Hematopoietic multipotent progenitor cell treated with erythropoietin and hydrocortisone succinate and interleukin-3 and kit ligand, for 4 days (in vitro differentiated cells): ENCODE measurements around the gene TTLL3.
"Not testable (repeated sequence)": the region's sequence is repeated elsewhere in the genome, so short reads cannot be mapped to it uniquely, and the experiment has no call there.

Source experiments
- DNase-seq: peaks from one replicate; pipeline ENCODE4 v3.0.0-alpha.2; 2015

The TTLL3 gene

GRCh38 chr3:9838856-9839255, 28.8 kb downstream of the TTLL3 start:
- no peak for DNase-seq

- DNase-seq, result no peak
Measured at GRCh38 chr3:9841015-9841414, 31.0 kb downstream of the TTLL3 start.

- peak; percentile 97 for DNase-seq
Measured at GRCh38 chr3:9843715-9844438, 33.8 kb downstream of the TTLL3 start, which contains the start of gene RPUSD3. Gene RPUSD3, minus strand, starts transcription at chr3:9844008. Its CDS starts 18 bp downstream, at chr3:9843990.

- peak; percentile 62 for DNase-seq
Measured at GRCh38 chr3:9846231-9846630, 36.2 kb downstream of the TTLL3 start.

GRCh38 chr3:9846931-9847488, 36.9 kb downstream of the TTLL3 start:
- peak; percentile 29 for DNase-seq

- not testable (repeated sequence) for DNase-seq
Measured at GRCh38 chr3:9847870-9848269, 37.8 kb downstream of the TTLL3 start.

GRCh38 chr3:9848860-9849259, 38.8 kb downstream of the TTLL3 start:
- DNase-seq, result peak; percentile 69

- DNase-seq, result not testable (repeated sequence)
Measured at GRCh38 chr3:9851383-9851782, 41.3 kb downstream of the TTLL3 start.

GRCh38 chr3:9851926-9852325, 41.9 kb downstream of the TTLL3 start:
- DNase-seq, result not testable (repeated sequence)

- no peak for DNase-seq
Measured at GRCh38 chr3:9852528-9852927, 42.5 kb downstream of the TTLL3 start.

GRCh38 chr3:9854291-9854940, 44.4 kb downstream of the TTLL3 start:
- DNase-seq, result not testable (repeated sequence)

GRCh38 chr3:9855594-9855993, 45.5 kb downstream of the TTLL3 start:
- no peak for DNase-seq

GRCh38 chr3:9859530-9860025, 49.5 kb downstream of the TTLL3 start:
- no peak for DNase-seq

- no peak for DNase-seq
Measured at GRCh38 chr3:9861201-9861600, 51.1 kb downstream of the TTLL3 start.

GRCh38 chr3:9861626-9862130, 51.6 kb downstream of the TTLL3 start:
- no peak for DNase-seq

- DNase-seq, result peak; percentile 86
Measured at GRCh38 chr3:9862391-9863057, 52.5 kb downstream of the TTLL3 start.

GRCh38 chr3:9863058-9863772, 53.2 kb downstream of the TTLL3 start:
- DNase-seq, result no peak

- no peak for DNase-seq
Measured at GRCh38 chr3:9864200-9864927, 54.3 kb downstream of the TTLL3 start.

GRCh38 chr3:9865125-9865637, 55.1 kb downstream of the TTLL3 start:
- DNase-seq, result not testable (repeated sequence)

- no peak for DNase-seq
Measured at GRCh38 chr3:9866639-9867038, 56.6 kb downstream of the TTLL3 start.

- no peak for DNase-seq
Measured at GRCh38 chr3:9867106-9867505, 57.0 kb downstream of the TTLL3 start.
